Measurements from ENCODE around the gene LGALS7.

DNA sequence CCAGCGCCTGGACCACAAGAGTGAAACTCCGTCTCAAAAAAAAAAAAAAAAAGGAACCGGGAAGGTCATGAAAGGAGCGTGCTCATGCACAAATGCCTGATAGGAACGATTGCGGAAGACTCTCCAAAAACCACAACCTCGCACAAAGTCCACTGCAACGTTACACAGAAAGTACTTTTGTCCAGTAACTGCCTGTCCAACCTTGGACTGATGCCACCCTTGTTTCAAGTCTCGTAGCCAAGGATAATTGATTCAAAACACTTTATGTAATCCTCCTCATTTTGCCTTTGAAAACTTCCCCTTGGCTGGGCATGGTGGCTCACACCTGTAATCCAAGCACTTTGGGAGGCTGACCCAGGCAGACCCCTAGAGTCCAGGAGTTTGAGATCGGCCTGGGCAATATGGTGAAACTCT, 13.7 kb downstream of the LGALS7 start:
- TF ChIP-seq, protein P1, sequence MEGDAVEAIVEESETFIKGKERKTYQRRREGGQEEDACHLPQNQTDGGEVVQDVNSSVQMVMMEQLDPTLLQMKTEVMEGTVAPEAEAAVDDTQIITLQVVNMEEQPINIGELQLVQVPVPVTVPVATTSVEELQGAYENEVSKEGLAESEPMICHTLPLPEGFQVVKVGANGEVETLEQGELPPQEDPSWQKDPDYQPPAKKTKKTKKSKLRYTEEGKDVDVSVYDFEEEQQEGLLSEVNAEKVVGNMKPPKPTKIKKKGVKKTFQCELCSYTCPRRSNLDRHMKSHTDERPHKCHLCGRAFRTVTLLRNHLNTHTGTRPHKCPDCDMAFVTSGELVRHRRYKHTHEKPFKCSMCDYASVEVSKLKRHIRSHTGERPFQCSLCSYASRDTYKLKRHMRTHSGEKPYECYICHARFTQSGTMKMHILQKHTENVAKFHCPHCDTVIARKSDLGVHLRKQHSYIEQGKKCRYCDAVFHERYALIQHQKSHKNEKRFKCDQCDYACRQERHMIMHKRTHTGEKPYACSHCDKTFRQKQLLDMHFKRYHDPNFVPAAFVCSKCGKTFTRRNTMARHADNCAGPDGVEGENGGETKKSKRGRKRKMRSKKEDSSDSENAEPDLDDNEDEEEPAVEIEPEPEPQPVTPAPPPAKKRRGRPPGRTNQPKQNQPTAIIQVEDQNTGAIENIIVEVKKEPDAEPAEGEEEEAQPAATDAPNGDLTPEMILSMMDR (conservative IDR thresholded peaks at IDR 0.05; ENCODE audit: low read length), result no peak
- no peak for TF ChIP-seq EZH2phosphoT487 (IDR thresholded peaks at IDR 0.05; ENCODE audit: borderline replicate concordance)

All from Loucy (cell line).